Measurements from ENCODE around the gene TH. TPM values are rescaled to one million over a fixed set of nuclear protein-coding genes. Genes with fewer than 3 reads are reported as not detected.

TH gene
- total RNA-seq, 1 experiment from 2014 or later: not detected

GRCh38 chr11:2133241-2134021, 38.2 kb downstream of the TH start:
- Histone ChIP-seq H3K27ac (ENCODE audit: low read length) (no peak overlapping the region), H3K36me3 (ENCODE audit: control insufficient read depth, insufficient read depth, low read length) (no peaks in the 10 kb centered on the region), H3K27me3 (ENCODE audit: control insufficient read depth, insufficient read depth, low read length) (no peaks in the 10 kb centered on the region; the same call in 1 of the 2 replicates), H3K4me3 (ENCODE audit: low read depth in 2 of 2, low read length in 2 of 2) (no peak overlapping the region), H3K9me3 (ENCODE audit: control insufficient read depth, insufficient read depth, low read depth, low read length) (no peaks in the 10 kb centered on the region), H3K4me1 (ENCODE audit: control insufficient read depth, insufficient read depth, low read length) (peaks cover 4% of the 10 kb centered on the region)
- DNase-seq (ENCODE audit: low read depth, low spot score) (no peak), ATAC-seq (no peak)
- BruUV-seq (replicated peaks): no TSS peak
- POLR2A ChIA-PET: no interaction called here
- TF ChIP-seq CTCF (IDR thresholded peaks at IDR 0.05) (no peak), POLR2AphosphoS5 (IDR thresholded peaks at IDR 0.05; ENCODE audit: low read depth, low read length) (no peak), SIN3A (IDR thresholded peaks at IDR 0.05; ENCODE audit: borderline replicate concordance, insufficient read depth, low read depth, low read length) (no peak), TCF7L2 (IDR thresholded peaks at IDR 0.05; ENCODE audit: low read depth, low read length) (no peak), REST (IDR thresholded peaks at IDR 0.05; ENCODE audit: insufficient read depth in 1 of 2, low read depth in 2 of 2, low read length in 1 of 2) (no peak)
- in situ Hi-C loops (cut with HindIII; ENCODE audit: low pct_unique_long_range_greater_than_20kb, low sequenced_read_pairs): no loop called here
- intact Hi-C loops (cut with micrococcal nuclease; ENCODE audit: unreplicated experiment): no loop called here
- CTCF ChIA-PET: interaction anchor here (0.6 to 1.6 kb wide), 2 partner anchors 18 to 22 kb away, joined by 3 to 5 read pairs; no protein-coding TSS in a partner anchor

- ATAC-seq: no peak
- Histone ChIP-seq H3K4me3 (ENCODE audit: low read depth in 2 of 2, low read length in 2 of 2) (no peak overlapping the region), H3K9me3 (ENCODE audit: control insufficient read depth, insufficient read depth, low read depth, low read length) (no peaks in the 10 kb centered on the region), H3K4me1 (ENCODE audit: control insufficient read depth, insufficient read depth, low read length) (peaks cover 4% of the 10 kb centered on the region), H3K27ac (ENCODE audit: low read length) (no peak overlapping the region), H3K36me3 (ENCODE audit: control insufficient read depth, insufficient read depth, low read length) (no peaks in the 10 kb centered on the region), H3K27me3 (ENCODE audit: control insufficient read depth, insufficient read depth, low read length) (no peaks in the 10 kb centered on the region; the same call in 1 of the 2 replicates)
- TF ChIP-seq SIN3A (IDR thresholded peaks at IDR 0.05; ENCODE audit: borderline replicate concordance, insufficient read depth, low read depth, low read length) (no peak), REST (IDR thresholded peaks at IDR 0.05; ENCODE audit: insufficient read depth in 1 of 2, low read depth in 2 of 2, low read length in 1 of 2) (no peak), POLR2AphosphoS5 (IDR thresholded peaks at IDR 0.05; ENCODE audit: low read depth, low read length) (no peak)
- ChIA-PET POLR2A (interaction anchor here (0.6 kb wide), 1 partner anchor 106 kb away, joined by 4 read pairs; no protein-coding TSS in a partner anchor), CTCF (interaction anchor here (1.6 kb wide), 1 partner anchor 19 kb away, joined by 5 read pairs; no protein-coding TSS in a partner anchor)
- BruUV-seq (replicated peaks): no TSS peak
- intact Hi-C loops (cut with micrococcal nuclease; ENCODE audit: unreplicated experiment): no loop called here
- in situ Hi-C loops (cut with HindIII; ENCODE audit: low pct_unique_long_range_greater_than_20kb, low sequenced_read_pairs): no loop called here
- DNase-seq (ENCODE audit: low read depth, low spot score): no peak
These were observed 38.8 kb downstream of the TH start for GRCh38 chr11:2132874-2133240.

All from Panc1 (cell line).